ENCODE measurements around the gene NTN1. TPM values are rescaled to one million over a fixed set of nuclear protein-coding genes. Genes with fewer than 3 reads are reported as not detected.

The NTN1 gene
- total RNA-seq, 3 donors from 2014 or later, result 2.2 to 3.7 (median 3.3) TPM

GRCh38 chr17:9132944-9133610 is 111.8 kb downstream of the NTN1 start:
- H3K4me3 ChIP-seq, result no peak overlapping the region
- peak; percentile 19 to 78 for DNase-seq (ENCODE audit: low spot score in 2 of 2)
- peak overlapping the region in 1 of 2 donors; percentile 52 for H3K27ac ChIP-seq
- no peaks in the 10 kb centered on the region for H3K27me3 ChIP-seq
- intact Hi-C loops (cut with DNase I; ENCODE audit: low total_unique reads), result no loop called here
- H3K4me1 ChIP-seq, result no peaks in the 10 kb centered on the region
- H3K9me3 ChIP-seq, result no peaks in the 10 kb centered on the region
- no peaks in the 10 kb centered on the region for H3K36me3 ChIP-seq
- no peak for TF ChIP-seq POLR2AphosphoS5 (IDR thresholded peaks at IDR 0.05)
- no peak for TF ChIP-seq CTCF (IDR thresholded peaks at IDR 0.05)
- no peak for TF ChIP-seq POLR2A (IDR thresholded peaks at IDR 0.05)

- peak in 1 of 2 donors; percentile 67 for DNase-seq (ENCODE audit: low spot score in 2 of 2)
- Histone ChIP-seq H3K27me3 (no peaks in the 10 kb centered on the region), H3K9me3 (no peaks in the 10 kb centered on the region), H3K4me3 (no peak overlapping the region), H3K36me3 (no peaks in the 10 kb centered on the region), H3K4me1 (no peaks in the 10 kb centered on the region), H3K27ac (no peak overlapping the region)
- intact Hi-C loops (cut with DNase I; ENCODE audit: low total_unique reads), result no loop called here
- TF ChIP-seq CTCF (IDR thresholded peaks at IDR 0.05) (no peak), POLR2A (IDR thresholded peaks at IDR 0.05) (no peak), POLR2AphosphoS5 (IDR thresholded peaks at IDR 0.05) (no peak)
Measured at GRCh38 chr17:9138161-9138717, 116.9 kb downstream of the NTN1 start.

GRCh38 chr17:9139695-9140094 is 118.4 kb downstream of the NTN1 start:
- intact Hi-C loops (cut with DNase I; ENCODE audit: low total_unique reads), result no loop called here
- no peaks in the 10 kb centered on the region for H3K36me3 ChIP-seq
- TF ChIP-seq POLR2A (IDR thresholded peaks at IDR 0.05) (no peak), POLR2AphosphoS5 (IDR thresholded peaks at IDR 0.05) (no peak), CTCF (IDR thresholded peaks at IDR 0.05) (no peak)
- H3K4me1 ChIP-seq, result no peaks in the 10 kb centered on the region
- H3K4me3 ChIP-seq, result no peak overlapping the region
- no peaks in the 10 kb centered on the region for H3K27me3 ChIP-seq
- DNase-seq (ENCODE audit: low spot score in 2 of 2), result no peak
- no peaks in the 10 kb centered on the region for H3K9me3 ChIP-seq
- no peak overlapping the region for H3K27ac ChIP-seq

GRCh38 chr17:9140550-9141424 is 119.5 kb downstream of the NTN1 start:
- Histone ChIP-seq H3K4me1 (no peaks in the 10 kb centered on the region), H3K9me3 (no peaks in the 10 kb centered on the region), H3K27ac (no peak overlapping the region), H3K36me3 (no peaks in the 10 kb centered on the region), H3K4me3 (no peak overlapping the region), H3K27me3 (no peaks in the 10 kb centered on the region)
- intact Hi-C loops (cut with DNase I; ENCODE audit: low total_unique reads), result no loop called here
- TF ChIP-seq POLR2AphosphoS5 (IDR thresholded peaks at IDR 0.05) (no peak), POLR2A (IDR thresholded peaks at IDR 0.05) (no peak), CTCF (IDR thresholded peaks at IDR 0.05) (no peak)
- DNase-seq (ENCODE audit: low spot score in 2 of 2), result no peak

- Histone ChIP-seq H3K36me3 (no peaks in the 10 kb centered on the region), H3K4me1 (no peaks in the 10 kb centered on the region), H3K27me3 (no peaks in the 10 kb centered on the region), H3K9me3 (no peaks in the 10 kb centered on the region), H3K27ac (no peak overlapping the region), H3K4me3 (no peak overlapping the region)
- TF ChIP-seq POLR2A (IDR thresholded peaks at IDR 0.05), result no peak
- no peak for TF ChIP-seq CTCF (IDR thresholded peaks at IDR 0.05)
- no peak for TF ChIP-seq POLR2AphosphoS5 (IDR thresholded peaks at IDR 0.05)
- intact Hi-C loops (cut with DNase I; ENCODE audit: low total_unique reads), result no loop called here
- DNase-seq (ENCODE audit: low spot score in 2 of 2), result no peak
Measured at GRCh38 chr17:9141425-9141753, 120.1 kb downstream of the NTN1 start.

Data from breast epithelium (tissue), 4 donors.